Left forelimb (tissue), 1 donor: ENCODE data around the gene OR7A5.
"Not testable (repeated sequence)": the region's sequence is repeated elsewhere in the genome, so short reads cannot be mapped to it uniquely, and the experiment has no call there.

ENCODE experiments used
- DNase-seq: peaks from one replicate; pipeline ENCODE4 v3.0.0-alpha.2; 2018; ENCODE audit warnings: low spot score

Gene OR7A5

GRCh38 chr19:14784730-14785101 is 50.3 kb downstream of the OR7A5 start:
- DNase-seq: not testable (repeated sequence)

- not testable (repeated sequence) for DNase-seq
Measured at GRCh38 chr19:14783410-14783998, 51.5 kb downstream of the OR7A5 start.

DNA sequence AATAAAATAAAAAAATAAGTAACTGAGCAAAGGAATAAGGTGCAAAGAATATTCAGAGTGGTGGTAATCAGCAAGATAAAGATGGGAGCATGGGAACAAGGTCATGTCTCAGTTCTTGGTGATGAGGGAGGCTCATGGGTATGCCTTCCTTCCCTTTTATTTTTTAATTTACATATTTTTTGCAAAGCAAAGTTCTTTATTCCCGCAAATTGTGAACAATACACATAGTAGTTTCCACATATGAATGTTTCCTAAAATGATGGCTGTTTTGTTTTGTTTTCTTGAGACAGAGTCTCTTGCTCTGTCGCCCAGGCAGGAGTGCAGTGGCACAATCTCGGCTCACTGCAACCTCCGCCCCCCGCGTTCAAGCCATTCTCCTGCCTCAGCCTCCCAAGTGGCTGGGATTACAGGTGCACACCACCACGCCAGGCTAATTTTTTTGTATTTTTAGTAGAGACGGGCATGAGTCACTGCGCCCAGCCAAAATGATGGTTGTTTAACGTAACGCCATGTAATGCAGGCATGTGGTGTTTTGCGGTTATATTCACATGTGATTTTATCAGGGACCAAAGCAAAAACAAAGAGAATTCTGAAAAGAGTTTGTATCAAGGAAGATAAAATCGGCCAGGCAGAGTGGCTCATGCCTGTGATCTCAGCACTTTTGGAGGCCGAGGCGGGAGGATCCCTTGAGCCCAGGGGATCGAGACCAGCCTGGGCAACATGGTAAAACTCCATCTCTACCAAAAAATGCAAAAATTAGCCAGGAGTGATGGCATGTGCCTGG is 52.2 kb downstream of the OR7A5 start:
- no peak for DNase-seq

DNA sequence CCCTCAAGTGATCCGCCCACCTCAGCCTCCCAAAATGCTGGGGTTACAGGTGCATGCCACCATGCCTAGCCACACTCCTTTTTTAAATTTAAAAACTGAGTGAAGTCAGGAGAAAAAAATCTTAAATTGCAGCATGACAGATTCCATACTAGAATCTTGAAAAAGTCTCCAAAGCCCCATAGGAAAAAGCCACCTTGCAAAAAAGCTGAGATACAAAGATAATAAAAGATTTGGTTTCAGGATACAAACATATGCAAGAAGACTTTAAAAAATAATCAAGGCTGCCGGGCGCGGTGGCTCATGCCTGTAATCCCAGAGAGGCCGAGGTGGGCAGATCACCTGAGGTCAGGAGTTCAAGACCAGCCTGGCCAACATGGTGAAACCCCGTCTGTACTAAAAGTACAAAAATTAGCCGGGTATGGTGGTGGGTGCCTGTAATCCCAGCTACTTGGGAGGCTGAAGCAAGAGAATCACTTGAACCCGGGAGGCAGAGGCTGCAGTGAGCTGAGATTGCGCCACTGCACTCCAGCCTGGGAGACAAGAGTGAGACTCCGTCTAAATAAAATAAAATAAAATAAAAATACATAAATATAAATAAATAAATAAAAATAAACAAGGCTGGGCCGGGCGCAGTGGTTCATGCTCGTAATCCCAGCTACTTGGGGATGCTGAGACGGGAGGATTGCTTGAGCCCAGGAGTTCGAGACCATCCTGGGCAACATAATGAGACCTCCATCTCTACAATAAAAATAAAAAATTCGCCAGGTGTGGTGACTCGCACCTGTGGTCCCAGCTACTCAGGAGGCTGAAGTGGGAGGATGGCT is 53.1 kb downstream of the OR7A5 start:
- DNase-seq: not testable (repeated sequence)

DNA sequence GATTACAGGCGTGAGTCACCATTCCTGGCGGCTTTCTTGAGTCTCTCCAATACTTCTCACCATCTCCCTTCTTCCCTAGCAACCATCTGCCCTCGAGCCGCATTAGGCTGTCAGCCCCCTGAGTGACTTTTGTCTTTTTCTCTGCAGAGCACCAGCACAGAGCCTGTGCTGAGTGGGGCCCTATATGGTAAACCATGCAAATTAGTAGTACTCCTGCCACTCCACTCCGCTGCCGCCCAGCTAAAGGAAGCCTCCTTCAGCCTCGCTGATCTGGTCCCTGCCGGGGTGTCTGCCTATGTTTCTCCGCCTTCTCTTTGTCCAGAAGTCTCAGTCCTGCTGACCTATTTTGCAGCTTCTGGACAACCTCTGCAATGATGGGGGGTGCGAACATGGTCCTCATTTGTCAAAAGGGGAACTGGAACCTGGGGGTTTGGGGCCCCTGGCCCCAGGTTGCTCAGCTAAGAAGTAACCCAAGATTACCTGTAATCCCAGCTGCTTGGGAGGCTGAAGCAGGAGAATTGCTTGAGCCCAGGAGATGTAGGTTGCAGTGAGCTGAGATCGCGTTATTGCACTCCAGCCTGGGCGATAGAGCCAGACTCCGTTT is 54.3 kb downstream of the OR7A5 start:
- DNase-seq: not testable (repeated sequence)

GRCh38 chr19:14779151-14779550 is 55.8 kb downstream of the OR7A5 start:
- DNase-seq: no peak

GRCh38 chr19:14778110-14778845 is 56.7 kb downstream of the OR7A5 start, which contains the start of gene ADGRE2:
TSS of gene ADGRE2 (minus strand) at chr19:14778560. CDS start at chr19:14776756, 1,804 bp downstream.
- not testable (repeated sequence) for DNase-seq

- DNase-seq: not testable (repeated sequence)
Measured at GRCh38 chr19:14777645-14778044, 57.3 kb downstream of the OR7A5 start.
